ENCODE measurements around the gene POLDIP2. TPM values are rescaled to one million over a fixed set of nuclear protein-coding genes. Genes with fewer than 3 reads are reported as not detected.

The POLDIP2 gene
- total RNA-seq, 3 donors from 2014 or later (not counting 1 experiment from before 2014, with no cell fraction given), result 30.8 to 37.0 (median 33.7) TPM

- no peak for TF ChIP-seq CTCF (IDR thresholded peaks at IDR 0.05)
- no peaks in the 10 kb centered on the region for H3K27me3 ChIP-seq (ENCODE audit: control insufficient read depth, insufficient read depth, low read length)
- H3K27ac ChIP-seq (ENCODE audit: low read length), result no peak overlapping the region
- H3K27me3 Mint-ChIP-seq (ENCODE audit: low read depth in 2 of 2), result no peaks in the 10 kb centered on the region
- no peak overlapping the region for H3K4me3 ChIP-seq (ENCODE audit: low read length)
- H3K36me3 Mint-ChIP-seq, result no peaks in the 10 kb centered on the region
- ATAC-seq (no peak), DNase-seq (no peak)
- H3K4me3 Mint-ChIP-seq, result no peak overlapping the region
- peaks cover 85% of the 10 kb centered on the region for H3K36me3 ChIP-seq (ENCODE audit: control insufficient read depth, insufficient read depth, low read length)
- no peaks in the 10 kb centered on the region for H3K9me3 ChIP-seq (ENCODE audit: control insufficient read depth, insufficient read depth, low read length)
- WGBS (ENCODE audit: insufficient coverage), result 94% methylated on average over 2 of the region's 2 CpGs
- no peaks in the 10 kb centered on the region for H3K4me1 ChIP-seq (ENCODE audit: control insufficient read depth, insufficient read depth, low read length)
- intact Hi-C loops (cut with micrococcal nuclease), result no loop called here
- no peak overlapping the region for H3K27ac Mint-ChIP-seq
- H3K4me1 Mint-ChIP-seq, result no peaks in the 10 kb centered on the region
- no peaks in the 10 kb centered on the region for H3K9me3 Mint-ChIP-seq
These were observed 11.1 kb downstream of the POLDIP2 start for GRCh38 chr17:28346199-28346580.

- no peak overlapping the region for H3K27ac Mint-ChIP-seq
- no peaks in the 10 kb centered on the region for H3K36me3 Mint-ChIP-seq
- Histone ChIP-seq H3K4me1 (ENCODE audit: control insufficient read depth, insufficient read depth, low read length) (no peaks in the 10 kb centered on the region), H3K9me3 (ENCODE audit: control insufficient read depth, insufficient read depth, low read length) (no peaks in the 10 kb centered on the region), H3K36me3 (ENCODE audit: control insufficient read depth, insufficient read depth, low read length) (peaks cover 81% of the 10 kb centered on the region), H3K4me3 (ENCODE audit: low read length) (no peak overlapping the region), H3K27ac (ENCODE audit: low read length) (no peak overlapping the region), H3K27me3 (ENCODE audit: control insufficient read depth, insufficient read depth, low read length) (no peaks in the 10 kb centered on the region)
- H3K27me3 Mint-ChIP-seq (ENCODE audit: low read depth in 2 of 2), result no peaks in the 10 kb centered on the region
- H3K4me3 Mint-ChIP-seq, result no peak overlapping the region
- DNase-seq (no peak), ATAC-seq (no peak)
- no peak for TF ChIP-seq CTCF (IDR thresholded peaks at IDR 0.05)
- no peaks in the 10 kb centered on the region for H3K9me3 Mint-ChIP-seq
- H3K4me1 Mint-ChIP-seq, result no peaks in the 10 kb centered on the region
- intact Hi-C loops (cut with micrococcal nuclease), result no loop called here
- 92% methylated on average over 13 of the region's 13 CpGs for WGBS (ENCODE audit: insufficient coverage)
These were observed 11.7 kb downstream of the POLDIP2 start for GRCh38 chr17:28345419-28346198.

- Mint-ChIP-seq H3K9me3 (no peaks in the 10 kb centered on the region), H3K4me1 (no peaks in the 10 kb centered on the region), H3K27me3 (ENCODE audit: low read depth in 2 of 2) (no peaks in the 10 kb centered on the region), H3K27ac (no peak overlapping the region), H3K4me3 (no peak overlapping the region), H3K36me3 (no peaks in the 10 kb centered on the region)
- Histone ChIP-seq H3K4me3 (ENCODE audit: low read length) (no peak overlapping the region), H3K9me3 (ENCODE audit: control insufficient read depth, insufficient read depth, low read length) (no peaks in the 10 kb centered on the region), H3K36me3 (ENCODE audit: control insufficient read depth, insufficient read depth, low read length) (peaks cover 75% of the 10 kb centered on the region), H3K27me3 (ENCODE audit: control insufficient read depth, insufficient read depth, low read length) (no peaks in the 10 kb centered on the region), H3K4me1 (ENCODE audit: control insufficient read depth, insufficient read depth, low read length) (no peaks in the 10 kb centered on the region), H3K27ac (ENCODE audit: low read length) (no peak overlapping the region)
- ATAC-seq, result no peak
- DNase-seq, result no peak
- WGBS (ENCODE audit: insufficient coverage), result 97% methylated on average over 19 of the region's 19 CpGs
- intact Hi-C loops (cut with micrococcal nuclease), result no loop called here
- TF ChIP-seq CTCF (IDR thresholded peaks at IDR 0.05), result no peak
These were observed 12.9 kb downstream of the POLDIP2 start for GRCh38 chr17:28344435-28344901.

- H3K4me3 Mint-ChIP-seq, result no peak overlapping the region
- WGBS (ENCODE audit: insufficient coverage), result 97% methylated on average over 9 of the region's 9 CpGs
These were observed 13.3 kb downstream of the POLDIP2 start for GRCh38 chr17:28344011-28344410.

More at GRCh38 chr17:28344011-28344410, 13.3 kb downstream of the POLDIP2 start:
- Mint-ChIP-seq H3K9me3 (no peaks in the 10 kb centered on the region), H3K27ac (no peak overlapping the region), H3K36me3 (no peaks in the 10 kb centered on the region), H3K4me1 (no peaks in the 10 kb centered on the region), H3K27me3 (ENCODE audit: low read depth in 2 of 2) (no peaks in the 10 kb centered on the region)
- ATAC-seq, result no peak
- Histone ChIP-seq H3K27me3 (ENCODE audit: control insufficient read depth, insufficient read depth, low read length) (no peaks in the 10 kb centered on the region), H3K36me3 (ENCODE audit: control insufficient read depth, insufficient read depth, low read length) (peaks cover 75% of the 10 kb centered on the region), H3K27ac (ENCODE audit: low read length) (no peak overlapping the region), H3K9me3 (ENCODE audit: control insufficient read depth, insufficient read depth, low read length) (no peaks in the 10 kb centered on the region), H3K4me1 (ENCODE audit: control insufficient read depth, insufficient read depth, low read length) (no peaks in the 10 kb centered on the region), H3K4me3 (ENCODE audit: low read length) (no peak overlapping the region)
- no peak for TF ChIP-seq CTCF (IDR thresholded peaks at IDR 0.05)
- intact Hi-C loops (cut with micrococcal nuclease), result no loop called here
- DNase-seq, result no peak

Measured in natural killer cell (primary cell).